ENCODE measurements around the gene GGNBP2. TPM values are rescaled to one million over a fixed set of nuclear protein-coding genes. Genes with fewer than 3 reads are reported as not detected.

The GGNBP2 gene
- total and polyA plus RNA-seq, 7 donors = 29.2 to 54.4 (median 40.0) TPM

DNA sequence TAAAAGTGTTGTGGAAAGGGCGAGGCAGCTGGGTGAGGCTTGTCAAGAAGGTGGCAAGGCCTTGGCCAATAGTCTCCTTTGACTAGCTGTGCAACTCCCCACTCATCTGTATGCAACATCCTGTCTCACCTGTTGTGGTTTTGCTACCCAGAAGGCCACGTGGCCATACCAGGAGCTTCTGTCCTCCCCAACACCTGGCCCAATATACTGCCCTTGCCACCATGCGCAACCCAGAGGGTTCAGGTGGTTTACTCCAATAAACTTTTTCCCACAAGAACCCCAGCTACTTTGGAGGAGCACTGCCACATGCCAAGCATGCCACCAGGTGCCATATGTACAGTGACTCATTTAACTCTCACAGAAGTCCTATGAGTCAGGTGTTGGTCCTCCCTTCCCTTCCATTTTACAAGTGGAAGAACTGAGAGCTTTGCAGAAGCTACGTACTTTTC is 20.3 kb upstream of the GGNBP2 start:
- TF ChIP-seq CTCF (IDR thresholded peaks at IDR 0.05) = no peak
- no peak for DNase-seq
- no peak overlapping the region for H3K4me3 ChIP-seq
- no peaks in the 10 kb centered on the region for H3K9me3 ChIP-seq
- H3K27ac ChIP-seq = no peak overlapping the region
- intact Hi-C loops (cut with DNase I) = no loop called here
- no peaks in the 10 kb centered on the region for H3K27me3 ChIP-seq (ENCODE audit: insufficient read depth in 3 of 3, low read length in 2 of 3)
- H3K4me1 ChIP-seq = no peaks in the 10 kb centered on the region
- peaks cover 15 to 92% of the 10 kb centered on the region in 2 donors for H3K36me3 ChIP-seq (ENCODE audit: insufficient read depth in 1 of 2, low read depth in 1 of 2)
- WGBS, 3 donors = 91 to 96% (median 93%) methylated on average over 4 of the region's 4 CpGs
- no peak for ATAC-seq

- 73 to 92% (median 73%) methylated on average over 2 of the region's 2 CpGs for WGBS, 3 donors
Observed at GRCh38 chr17:36525113-36525512, 19.6 kb upstream of the GGNBP2 start.

DNA sequence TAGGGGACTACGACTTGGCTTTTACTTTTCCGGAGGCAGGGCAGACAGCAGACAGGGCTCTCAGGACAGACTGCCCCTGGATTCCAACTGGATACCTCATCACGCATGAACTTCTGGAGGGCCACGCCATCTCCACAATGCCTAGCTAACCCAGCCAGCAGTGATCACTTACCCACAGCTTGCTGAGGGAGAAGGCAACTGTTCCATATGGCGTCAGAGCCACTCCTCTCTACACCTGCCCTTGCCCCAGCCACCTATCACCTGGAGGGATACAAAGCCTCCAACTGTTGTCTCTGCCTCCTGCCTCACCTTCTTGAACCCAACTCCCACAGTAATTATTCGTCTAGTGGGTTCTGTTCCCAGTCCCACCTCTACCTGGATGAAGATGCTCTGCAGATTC is 18.8 kb upstream of the GGNBP2 start:
- Histone ChIP-seq H3K27ac (no peak overlapping the region), H3K27me3 (ENCODE audit: insufficient read depth in 3 of 3, low read length in 2 of 3) (no peaks in the 10 kb centered on the region), H3K4me3 (no peak overlapping the region), H3K36me3 (ENCODE audit: insufficient read depth in 1 of 2, low read depth in 1 of 2) (peaks cover 15 to 90% of the 10 kb centered on the region in 2 donors), H3K9me3 (no peaks in the 10 kb centered on the region), H3K4me1 (no peaks in the 10 kb centered on the region)
- whole genome bisulfite sequencing, 3 donors = 92 to 95% (median 94%) methylated on average over 6 of the region's 6 CpGs
- ATAC-seq = no peak
- intact Hi-C loops (cut with DNase I) = no loop called here
- no peak for TF ChIP-seq CTCF (IDR thresholded peaks at IDR 0.05)
- no peak for DNase-seq

More at GRCh38 chr17:36525113-36525512, 19.6 kb upstream of the GGNBP2 start:
- Histone ChIP-seq H3K9me3 (no peaks in the 10 kb centered on the region), H3K4me3 (no peak overlapping the region), H3K27me3 (ENCODE audit: insufficient read depth in 3 of 3, low read length in 2 of 3) (no peaks in the 10 kb centered on the region), H3K36me3 (ENCODE audit: insufficient read depth in 1 of 2, low read depth in 1 of 2) (peaks cover 15 to 92% of the 10 kb centered on the region in 2 donors), H3K4me1 (no peaks in the 10 kb centered on the region), H3K27ac (no peak overlapping the region)
- intact Hi-C loops (cut with DNase I) = no loop called here
- no peak for ATAC-seq
- DNase-seq = no peak
- no peak for TF ChIP-seq CTCF (IDR thresholded peaks at IDR 0.05)

DNA sequence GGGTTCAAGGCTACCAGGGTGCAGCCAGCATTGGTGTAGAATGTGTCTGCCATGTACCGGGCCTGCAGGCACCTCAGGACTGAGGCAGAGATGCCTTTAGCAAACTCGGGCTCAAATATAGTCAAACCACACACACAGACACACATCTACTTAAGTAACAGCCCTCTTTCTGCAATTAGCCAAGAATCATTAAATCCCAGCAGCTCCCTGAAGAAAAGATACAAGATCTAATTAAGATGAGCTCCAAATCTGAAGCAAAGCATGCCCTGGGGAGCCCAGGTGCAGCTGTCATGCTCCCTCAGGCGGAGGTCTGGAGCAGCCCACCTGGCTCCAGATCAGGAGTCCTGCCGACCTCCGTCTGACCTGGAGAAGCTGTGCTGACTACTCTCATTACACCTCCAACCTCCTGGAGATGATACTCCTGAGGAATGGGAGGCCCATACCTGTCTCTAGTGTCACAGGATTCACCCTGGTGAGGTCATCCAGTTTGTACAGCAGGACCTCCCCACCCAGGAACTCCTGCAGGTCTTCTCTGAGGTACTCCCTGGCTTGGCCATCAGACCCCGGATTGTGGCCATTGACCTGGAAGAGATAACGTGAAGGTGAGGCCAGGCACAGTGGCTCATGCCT is 17.0 kb upstream of the GGNBP2 start:
- ATAC-seq = no peak
- Histone ChIP-seq H3K27me3 (ENCODE audit: insufficient read depth in 3 of 3, low read length in 2 of 3) (no peaks in the 10 kb centered on the region), H3K9me3 (no peaks in the 10 kb centered on the region), H3K36me3 (ENCODE audit: insufficient read depth in 1 of 2, low read depth in 1 of 2) (peaks cover 21 to 89% of the 10 kb centered on the region in 2 donors), H3K4me1 (no peaks in the 10 kb centered on the region), H3K27ac (no peak overlapping the region), H3K4me3 (no peak overlapping the region)
- no peak for DNase-seq
- no peak for TF ChIP-seq CTCF (IDR thresholded peaks at IDR 0.05)
- intact Hi-C loops (cut with DNase I) = no loop called here
- WGBS, 3 donors = 74 to 84% (median 78%) methylated on average over 7 of the region's 7 CpGs

DNA sequence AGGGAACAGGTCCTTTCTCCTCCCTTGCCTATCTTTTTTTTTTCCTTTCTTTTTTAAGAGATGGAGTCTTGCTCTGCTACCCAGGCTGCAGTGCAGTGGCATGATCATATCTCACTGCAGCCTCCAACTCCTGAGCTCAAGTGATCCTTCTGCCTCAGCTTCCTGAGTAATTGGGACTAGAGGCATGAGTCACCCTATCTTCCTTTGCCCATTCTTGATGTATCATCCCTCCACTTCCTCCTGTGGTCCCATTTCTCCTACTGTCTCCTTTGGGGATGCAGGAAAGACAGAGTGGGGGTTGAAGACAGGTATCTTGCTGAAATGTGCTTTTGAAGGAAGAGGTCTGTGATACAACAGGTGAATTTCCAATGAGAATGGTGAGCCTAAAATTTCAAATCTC is 15.6 kb upstream of the GGNBP2 start:
- no peaks in the 10 kb centered on the region for H3K4me1 ChIP-seq
- no peak for TF ChIP-seq CTCF (IDR thresholded peaks at IDR 0.05)
- H3K36me3 ChIP-seq (ENCODE audit: insufficient read depth in 1 of 2, low read depth in 1 of 2) = peaks cover 21 to 84% of the 10 kb centered on the region in 2 donors
- intact Hi-C loops (cut with DNase I) = no loop called here
- ATAC-seq (no peak), DNase-seq (no peak)
- no peak overlapping the region for H3K4me3 ChIP-seq
- H3K27me3 ChIP-seq (ENCODE audit: insufficient read depth in 3 of 3, low read length in 2 of 3) = no peaks in the 10 kb centered on the region
- H3K27ac ChIP-seq = no peak overlapping the region
- H3K9me3 ChIP-seq = no peaks in the 10 kb centered on the region
